HG03103 (cell line): ENCODE measurements around the gene SPRR4.

Experiments
- ATAC-seq: cut with Tn5 transposase; IDR thresholded peaks from one replicate; pipeline ENCODE4 v1.9.1; 2021; ENCODE audit warnings: low read depth; ENCODE audit not compliant: unreplicated experiment

SPRR4 gene, protein sequence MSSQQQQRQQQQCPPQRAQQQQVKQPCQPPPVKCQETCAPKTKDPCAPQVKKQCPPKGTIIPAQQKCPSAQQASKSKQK

DNA sequence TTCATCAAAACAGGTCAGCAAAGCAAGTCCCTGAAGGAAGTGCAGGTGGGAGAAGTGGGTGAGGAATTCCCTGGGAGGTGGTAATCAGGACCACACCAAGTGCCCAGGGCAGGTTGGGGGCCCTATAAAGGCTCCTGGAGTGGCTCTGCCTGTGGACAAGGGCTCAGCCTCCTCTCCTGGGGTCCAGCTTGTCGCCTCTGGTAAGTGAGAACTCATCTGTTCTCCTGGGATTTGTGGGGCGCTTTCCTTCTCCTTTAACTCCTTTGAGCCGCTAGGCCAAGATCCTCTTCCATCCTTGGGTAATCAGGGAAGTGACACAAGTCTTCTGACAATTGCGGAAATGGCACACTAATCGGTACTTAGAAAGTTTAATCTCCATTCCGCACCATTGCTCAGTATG is at the start of gene SPRR4:
SPRR4 (plus strand) TSS at position 154 of the 400 bp plus-strand sequence. CDS start 1,243 bp downstream, outside the sequence.
- ATAC-seq, result no peak

DNA sequence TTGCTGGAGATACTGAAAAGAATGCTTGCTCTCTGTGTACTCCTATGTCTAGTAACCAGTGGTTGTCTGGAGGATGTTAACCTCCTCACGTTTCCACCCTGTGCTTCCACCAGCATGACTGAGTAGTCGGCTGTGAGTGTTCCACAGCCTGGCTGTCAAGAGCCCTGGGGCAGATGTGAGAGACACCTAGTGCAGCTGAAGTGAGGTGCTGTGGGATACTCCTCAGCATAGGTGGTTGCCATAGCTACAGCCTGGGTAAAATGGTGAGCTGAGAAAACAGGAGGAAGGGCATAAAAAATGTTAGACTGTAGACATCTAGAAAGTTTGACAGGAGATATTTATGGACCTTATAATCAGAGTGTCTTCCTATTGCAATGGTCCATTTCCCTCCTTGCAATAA is 46.3 kb upstream of the SPRR4 start:
- ATAC-seq, result no peak

- no peak for ATAC-seq
Observed at GRCh38 chr1:152926091-152926490, 44.4 kb upstream of the SPRR4 start.

DNA sequence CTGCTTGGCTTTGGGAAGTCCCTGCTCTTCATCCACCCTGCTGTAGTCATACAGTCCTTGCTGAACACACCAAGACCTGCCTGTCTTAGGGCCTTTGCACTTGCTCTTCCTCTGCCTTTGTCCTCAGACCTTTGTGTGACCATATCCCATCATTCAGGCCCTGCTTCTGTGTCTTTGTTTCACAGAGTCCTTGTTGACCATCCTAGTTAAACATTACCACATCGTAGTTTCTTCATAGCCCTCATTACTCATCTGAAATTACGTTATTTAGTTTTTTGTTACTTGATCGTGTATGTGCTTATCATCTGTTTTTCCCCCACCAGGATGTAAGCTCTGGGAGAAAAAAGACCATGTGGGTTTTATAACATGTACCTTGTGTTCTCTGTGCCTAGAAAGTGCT is 41.8 kb upstream of the SPRR4 start:
- ATAC-seq, result no peak

DNA sequence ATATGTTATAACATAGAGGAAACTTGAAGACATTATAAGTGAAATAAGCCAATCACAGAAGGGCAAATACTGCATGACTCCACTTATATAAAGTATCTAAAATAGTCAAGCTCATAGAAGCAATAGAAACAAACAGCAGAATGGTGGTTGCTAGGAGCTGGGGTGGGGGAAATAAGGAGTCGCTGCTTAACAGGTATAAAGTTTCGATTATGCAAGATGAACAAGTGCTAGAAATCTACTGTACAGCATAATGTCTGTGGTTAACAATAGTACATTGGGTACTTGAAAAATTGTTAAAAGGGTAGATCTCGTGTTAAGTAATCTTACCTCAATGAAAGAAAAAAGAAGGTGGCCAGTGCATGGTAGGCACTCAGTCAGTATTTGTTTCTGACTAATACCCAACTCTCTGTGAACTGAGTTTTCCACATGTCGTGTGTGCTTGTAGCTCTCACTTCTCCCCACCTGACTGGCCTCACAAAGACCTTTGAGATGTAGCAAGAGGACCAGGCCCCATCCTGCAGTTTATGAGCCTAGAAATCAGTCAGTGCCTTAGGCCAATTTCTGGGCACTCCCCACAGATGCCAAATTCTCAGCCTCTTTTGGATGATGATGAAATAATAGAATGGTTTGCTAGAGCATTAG is 38.2 kb upstream of the SPRR4 start:
- no peak for ATAC-seq

- no peak for ATAC-seq
Observed at GRCh38 chr1:152933196-152933595, 37.3 kb upstream of the SPRR4 start.

DNA sequence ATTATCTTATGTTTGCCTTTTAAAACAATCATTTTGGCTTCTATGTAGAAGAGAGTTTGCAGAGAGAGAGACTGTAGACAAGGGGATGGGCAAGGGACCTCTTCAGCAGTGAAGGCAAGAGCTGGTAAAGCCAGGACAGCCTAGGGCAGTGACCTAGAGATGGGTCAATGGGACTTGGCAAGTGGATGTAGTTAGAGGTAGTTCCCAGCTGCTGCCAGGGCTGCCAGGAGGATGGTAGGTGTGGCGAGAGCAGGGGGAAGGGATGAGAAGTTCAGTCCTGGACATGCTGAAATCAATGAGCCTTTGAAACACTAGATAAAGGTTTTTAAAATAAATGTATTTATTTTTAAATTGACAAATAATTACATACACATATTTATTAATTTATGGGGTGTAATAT is 29.8 kb upstream of the SPRR4 start:
- no peak for ATAC-seq

- no peak for ATAC-seq
Observed at GRCh38 chr1:152941037-152941711, 29.3 kb upstream of the SPRR4 start.

DNA sequence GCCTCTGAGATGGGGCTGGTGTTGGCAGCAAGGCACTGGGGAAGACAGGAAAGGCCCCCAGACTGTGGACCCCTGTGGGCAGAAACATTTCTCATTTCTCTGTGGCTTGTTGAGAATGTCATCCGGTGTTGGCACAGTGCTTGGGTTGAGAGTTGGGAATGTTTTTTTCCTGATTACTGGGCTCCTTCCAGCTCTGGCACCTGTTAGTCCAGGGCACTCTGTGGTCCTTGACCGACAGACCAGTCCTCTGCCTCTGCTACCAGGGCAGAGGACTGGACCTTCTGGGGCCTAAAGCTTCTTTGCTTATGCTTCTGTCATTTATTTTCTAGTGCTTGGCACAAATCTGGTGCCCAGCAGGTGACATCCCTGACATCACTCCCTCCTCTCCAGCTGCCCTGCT is 28.3 kb upstream of the SPRR4 start:
- ATAC-seq, result no peak

DNA sequence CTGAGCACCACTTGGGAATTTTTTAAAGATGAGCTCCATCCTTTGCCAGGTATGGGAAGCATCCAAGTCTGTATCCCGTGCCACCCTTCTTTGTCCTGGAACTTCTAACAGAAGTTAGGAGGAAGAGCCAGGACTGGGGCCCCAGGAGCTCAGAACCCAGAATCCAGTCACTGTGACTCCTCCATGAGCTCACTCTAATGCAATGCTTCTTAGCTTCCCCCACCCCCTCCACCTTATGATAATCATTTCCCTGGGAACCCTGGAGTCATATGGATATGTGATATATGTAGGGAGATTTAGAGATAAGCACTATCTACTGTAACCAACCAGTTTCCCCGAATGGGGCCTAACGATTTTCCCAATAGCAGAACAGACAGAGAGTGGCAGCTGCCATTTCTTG is 24.2 kb upstream of the SPRR4 start:
- ATAC-seq, result no peak

DNA sequence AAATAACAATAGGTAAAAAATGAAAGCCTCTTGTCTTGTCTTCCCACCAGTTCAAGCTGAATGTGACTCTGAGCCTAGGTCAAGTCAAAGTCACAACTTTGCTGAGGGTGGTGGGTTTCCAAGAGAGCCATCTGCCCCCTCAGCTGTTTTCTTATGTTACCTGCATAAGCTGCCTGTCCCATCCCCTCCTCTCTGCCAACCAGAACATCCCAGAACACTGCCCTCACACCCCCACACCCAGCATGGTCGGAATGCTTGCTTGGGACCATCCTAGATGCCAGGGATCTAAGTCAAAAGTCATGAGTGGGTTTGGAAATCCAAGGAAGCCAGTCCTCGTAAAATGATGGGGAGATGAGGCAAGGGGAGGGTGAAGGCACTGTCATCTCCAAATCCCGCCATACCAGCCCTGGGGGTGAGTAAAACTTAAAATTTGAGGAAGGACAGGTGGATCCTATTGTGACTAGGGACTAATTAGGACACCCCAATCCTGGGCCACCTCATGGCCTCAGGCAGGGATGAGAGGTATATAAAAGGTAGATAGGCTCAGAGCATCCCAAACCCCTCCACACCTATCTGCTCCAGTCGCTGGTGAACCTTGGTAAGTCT is 23.7 kb upstream of the SPRR4 start, which contains the start of gene SPRR5:
SPRR5 (plus strand) TSS at position 556 of the 606 bp plus-strand sequence. CDS start 1,349 bp downstream, outside the sequence.
- ATAC-seq, result no peak

DNA sequence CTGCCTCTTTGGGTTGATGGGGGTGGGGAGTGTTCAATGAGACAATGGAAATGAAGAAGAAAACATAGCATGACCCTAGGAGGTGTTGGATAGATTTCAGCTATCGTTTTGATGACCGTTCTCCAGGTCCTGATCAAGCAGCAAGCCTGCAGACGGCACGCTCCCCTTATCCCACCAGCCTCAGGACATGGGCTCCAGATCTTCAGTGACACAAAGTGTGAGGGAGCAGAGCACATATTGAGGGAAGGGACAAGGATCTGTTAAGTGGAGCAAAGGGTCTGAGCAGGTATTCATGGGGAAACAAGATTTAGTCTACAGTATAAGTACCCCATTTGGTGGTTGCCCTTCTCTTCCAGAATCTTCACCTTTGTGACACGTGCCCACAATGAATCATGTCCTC is 18.7 kb upstream of the SPRR4 start:
- no peak for ATAC-seq

DNA sequence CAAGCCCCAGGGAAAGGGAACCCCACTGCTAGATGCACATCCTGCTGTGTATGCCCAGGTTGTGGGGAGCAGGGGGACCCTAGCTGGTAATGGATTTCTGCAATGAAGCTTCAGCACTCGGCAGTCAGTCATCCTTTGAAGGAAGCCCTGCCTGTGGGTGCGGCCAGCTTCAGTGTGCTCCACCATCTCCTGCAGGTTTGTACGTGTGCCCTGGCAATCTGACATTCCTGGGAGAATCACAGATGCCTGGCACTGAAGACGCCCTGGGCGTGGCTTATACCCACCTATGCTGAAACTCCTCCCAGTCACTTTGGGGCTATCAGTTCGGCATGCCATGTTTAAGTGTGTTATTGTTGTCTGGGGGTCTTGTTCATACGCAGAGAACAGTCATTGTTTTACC is 16.7 kb upstream of the SPRR4 start:
- no peak for ATAC-seq

DNA sequence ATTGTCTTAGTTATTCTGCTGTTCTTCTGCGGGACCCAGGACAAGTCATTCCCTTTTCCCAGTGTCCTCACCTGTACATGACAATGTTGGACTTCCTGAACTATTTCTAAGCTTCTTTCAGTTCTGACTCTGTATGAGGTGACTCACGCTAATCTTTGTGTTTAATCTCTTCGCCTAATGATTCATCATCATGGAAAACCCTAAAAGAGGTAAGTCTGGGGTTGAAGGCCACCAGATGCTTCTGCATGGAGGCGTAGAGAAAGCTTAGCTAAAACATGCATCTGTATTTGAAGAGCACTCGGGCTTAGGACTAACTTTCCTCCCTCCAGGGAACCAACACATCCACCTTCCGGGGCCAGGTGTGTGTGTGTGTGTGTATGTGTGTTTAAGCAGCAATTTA is 16.0 kb upstream of the SPRR4 start:
- ATAC-seq, result no peak

- ATAC-seq, result no peak
Observed at GRCh38 chr1:152957561-152957960, 12.9 kb upstream of the SPRR4 start.

DNA sequence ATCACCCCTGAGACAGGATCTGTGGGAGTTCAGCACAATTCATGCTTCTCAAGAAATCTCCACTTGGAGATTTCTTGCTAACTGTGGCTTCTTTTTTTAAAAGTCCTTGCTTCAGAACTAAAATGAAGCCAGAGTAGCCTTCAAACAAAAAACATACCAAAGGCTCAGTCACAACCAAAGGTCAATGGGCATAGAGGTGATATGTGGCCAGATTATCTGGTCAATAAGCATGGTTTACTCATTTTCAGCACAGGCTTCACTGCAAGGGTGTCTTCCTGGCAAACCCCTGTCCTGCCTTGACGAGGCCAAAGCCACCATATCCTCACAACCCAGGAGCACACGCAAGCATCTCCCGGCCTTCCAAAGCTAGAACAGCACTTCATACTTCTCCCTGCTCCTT is 11.2 kb upstream of the SPRR4 start:
- ATAC-seq, result no peak

GRCh38 chr1:152959801-152960451 is 10.5 kb upstream of the SPRR4 start:
- no peak for ATAC-seq

DNA sequence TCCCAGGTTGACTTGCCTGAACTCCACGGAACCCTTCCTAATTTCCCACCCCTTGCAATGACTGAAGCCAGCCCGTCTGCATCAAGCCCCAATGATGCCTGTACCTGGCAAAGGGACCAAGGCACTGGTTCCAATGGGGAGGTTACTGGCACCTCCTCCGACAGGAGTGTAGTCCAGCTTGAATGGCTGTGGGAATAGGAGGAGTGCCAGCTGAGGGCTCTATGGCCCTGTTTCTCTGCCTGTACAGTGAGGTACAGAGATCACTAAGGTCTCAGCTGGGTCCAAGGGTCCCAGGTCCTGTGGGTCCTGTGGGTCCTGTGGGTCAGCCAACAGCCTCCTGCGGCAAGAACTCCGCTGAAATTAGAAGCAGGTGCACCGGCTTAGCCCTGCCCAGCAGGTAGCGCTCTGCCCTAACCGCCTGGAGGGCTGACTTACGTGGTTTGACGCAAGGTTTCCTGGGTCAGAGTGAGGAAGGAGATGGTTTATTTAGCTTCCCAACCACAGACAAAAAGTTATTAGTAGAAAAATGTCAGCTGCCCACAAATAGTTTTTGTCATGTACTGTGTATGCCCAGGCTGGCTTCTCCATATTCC is 9.9 kb upstream of the SPRR4 start:
- ATAC-seq, result no peak

- no peak for ATAC-seq
Observed at GRCh38 chr1:152961226-152961891, 9.1 kb upstream of the SPRR4 start.

DNA sequence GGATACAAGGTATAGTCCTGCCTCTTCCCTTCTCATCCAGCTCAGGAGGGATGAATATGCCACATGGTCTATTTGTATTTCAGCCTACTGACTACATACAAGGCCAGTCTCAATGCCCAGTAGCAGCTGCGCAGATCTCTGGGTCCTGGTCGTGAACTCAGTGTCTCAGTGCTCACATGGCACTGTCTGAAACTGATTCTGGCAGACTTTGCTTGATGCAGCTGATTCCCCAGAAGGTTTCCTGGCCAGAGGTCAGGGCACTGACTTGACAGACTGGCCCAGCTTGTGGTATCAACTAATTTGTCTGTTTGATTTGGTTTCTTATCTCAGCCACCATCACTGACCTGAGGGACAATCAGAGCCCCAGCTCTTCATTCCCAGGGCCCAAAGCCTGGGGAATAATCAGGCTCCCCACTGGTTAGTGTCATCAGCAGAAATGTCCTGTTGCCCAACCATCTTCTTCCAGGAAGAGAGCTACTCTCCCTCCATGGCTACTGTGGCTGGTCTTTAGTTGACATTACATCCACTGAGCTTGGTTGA is 7.5 kb upstream of the SPRR4 start:
- no peak for ATAC-seq
